ENCODE measurements around the gene MAP4K4. TPM values are rescaled to one million over a fixed set of nuclear protein-coding genes. Genes with fewer than 3 reads are reported as not detected.
"Not testable (repeated sequence)": the region's sequence is repeated elsewhere in the genome, so short reads cannot be mapped to it uniquely, and the experiment has no call there.

The MAP4K4 gene
- total RNA-seq, 1 experiment from 2014 or later = 7.6 TPM

DNA sequence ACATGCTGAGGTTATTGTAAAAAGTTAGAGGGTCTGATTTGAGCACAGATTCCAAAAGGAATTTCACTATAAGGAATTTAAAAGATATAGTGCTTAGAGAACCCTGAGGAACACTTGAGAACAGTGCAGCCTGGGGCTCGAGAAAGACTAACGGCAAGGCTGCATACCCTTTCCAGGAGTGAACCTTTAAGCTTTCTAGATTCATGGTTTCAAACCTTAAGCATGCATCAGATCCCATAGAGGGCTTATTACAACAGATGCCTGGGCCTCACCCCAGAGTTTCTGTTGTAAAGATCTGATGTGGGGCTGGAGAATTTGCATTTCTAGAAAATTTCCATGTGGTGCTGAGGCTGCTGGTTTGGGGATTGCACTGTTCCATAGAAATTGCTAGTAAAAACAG, 203.7 kb downstream of the MAP4K4 start:
- no peak for DNase-seq (ENCODE audit: low spot score)

DNA sequence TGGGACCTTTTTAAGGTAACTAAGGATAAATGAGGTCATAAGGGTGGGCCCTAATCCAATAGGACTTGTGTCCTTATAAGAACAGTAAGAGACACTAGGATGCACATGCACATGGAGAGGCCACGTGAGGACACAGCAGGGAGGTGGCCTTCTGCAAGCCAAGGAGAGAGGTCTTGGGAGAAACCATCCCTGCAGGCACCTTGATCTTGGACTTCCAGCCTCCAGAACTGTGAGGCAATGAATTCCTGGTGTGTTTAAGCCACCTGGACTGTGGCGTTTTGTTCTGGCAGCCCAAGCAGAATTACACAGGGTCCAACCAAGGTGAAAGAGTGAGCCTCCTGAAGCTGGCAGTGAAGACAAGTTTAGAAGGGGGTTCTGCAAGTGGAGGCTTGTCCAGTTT, 204.7 kb downstream of the MAP4K4 start:
- DNase-seq (ENCODE audit: low spot score) = no peak

DNA sequence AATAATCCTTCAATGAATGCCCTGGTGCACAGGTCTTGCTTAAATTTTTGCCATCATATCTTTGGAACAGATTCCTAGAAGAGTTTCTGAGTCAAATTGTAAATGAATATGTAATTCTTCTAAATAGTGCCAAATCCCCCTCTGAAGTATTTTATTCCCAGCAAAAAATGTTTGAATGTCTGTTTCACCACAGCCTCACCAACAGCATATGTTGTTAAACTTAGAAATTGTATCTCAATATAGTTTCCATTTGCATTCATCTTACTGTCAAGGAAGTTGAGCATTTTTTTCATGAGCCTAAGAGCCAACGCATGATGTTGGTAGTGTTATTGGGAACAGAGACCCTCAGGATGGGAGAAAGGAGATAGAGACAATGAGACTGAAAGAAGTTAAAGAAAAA, 207.4 kb downstream of the MAP4K4 start:
- no peak for DNase-seq (ENCODE audit: low spot score)

DNA sequence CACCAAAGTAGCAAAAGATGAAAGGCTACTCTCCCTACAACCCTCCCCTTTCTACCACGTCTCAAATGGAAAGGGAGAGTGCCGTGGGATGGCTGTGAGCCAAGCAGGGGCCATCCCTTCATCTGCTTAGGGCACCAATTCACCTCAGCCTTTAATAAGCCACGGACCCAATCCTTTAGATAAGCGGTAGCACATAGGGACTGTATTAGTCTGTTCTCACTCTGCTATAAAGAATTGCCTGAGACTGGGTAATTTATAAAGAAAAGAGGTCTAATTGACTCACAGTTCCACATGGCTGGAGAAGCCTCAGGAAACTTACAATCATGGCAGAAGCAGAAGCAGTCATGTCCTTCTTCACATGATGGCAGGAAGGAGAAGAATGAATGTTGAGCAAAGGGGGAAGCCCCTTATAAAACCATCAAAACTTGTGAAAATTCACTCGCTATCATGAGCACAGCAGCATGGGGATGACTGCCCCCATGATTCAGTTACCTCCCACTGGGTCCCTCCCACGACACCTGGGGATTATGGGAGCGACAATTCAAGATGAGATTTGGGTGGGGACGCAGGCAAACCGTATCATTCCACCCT, 208.3 kb downstream of the MAP4K4 start:
- no peak for DNase-seq (ENCODE audit: low spot score)

- no peak for DNase-seq (ENCODE audit: low spot score)
Observed at GRCh38 chr2:101909760-101910159, 212.3 kb downstream of the MAP4K4 start.

DNA sequence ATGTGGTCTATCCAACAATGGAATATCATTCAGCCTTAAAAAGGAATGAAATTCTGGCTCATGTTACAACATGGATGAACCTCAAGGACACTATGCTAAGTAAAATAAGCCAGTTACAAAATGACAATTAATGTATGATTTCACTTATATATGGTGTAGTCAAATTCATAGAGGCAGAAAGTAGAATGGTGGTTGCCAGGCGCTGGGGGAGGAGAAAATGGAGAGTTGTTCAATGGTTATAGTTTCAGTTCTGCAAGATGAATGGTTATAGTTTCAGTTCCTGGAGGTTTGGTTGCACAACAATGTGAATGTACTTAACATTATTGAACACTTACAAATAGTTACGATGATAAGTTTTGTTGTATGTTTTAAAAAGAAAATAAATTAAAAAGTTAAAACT, 215.0 kb downstream of the MAP4K4 start:
- DNase-seq (ENCODE audit: low spot score) = no peak

GRCh38 chr2:101921319-101921952, 223.9 kb downstream of the MAP4K4 start:
- DNase-seq (ENCODE audit: low spot score) = no peak

- no peak for DNase-seq (ENCODE audit: low spot score)
Observed at GRCh38 chr2:101921953-101922325, 224.4 kb downstream of the MAP4K4 start.

GRCh38 chr2:101924311-101924710, 226.8 kb downstream of the MAP4K4 start:
- DNase-seq (ENCODE audit: low spot score) = not testable (repeated sequence)

GRCh38 chr2:101930019-101930418, 232.5 kb downstream of the MAP4K4 start:
- DNase-seq (ENCODE audit: low spot score) = no peak

- no peak for DNase-seq (ENCODE audit: low spot score)
Observed at GRCh38 chr2:101930847-101931246, 233.3 kb downstream of the MAP4K4 start.

- no peak for DNase-seq (ENCODE audit: low spot score)
Observed at GRCh38 chr2:101931402-101931801, 233.9 kb downstream of the MAP4K4 start.

GRCh38 chr2:101935764-101936163, 238.3 kb downstream of the MAP4K4 start:
- DNase-seq (ENCODE audit: low spot score) = peak; percentile 15

GRCh38 chr2:101942851-101943250, 245.3 kb downstream of the MAP4K4 start:
- DNase-seq (ENCODE audit: low spot score) = no peak

Other genes with a start within 250 kb of the MAP4K4 start
- gene RFX8, start 222.6 kb upstream of the MAP4K4 start, total RNA-seq (2014; rRNA removed; shearing (Covaris generic)) = not detected in 2 replicates